Mucosa of descending colon (tissue), 3 donors: ENCODE results near the gene LRRC28. TPM values are rescaled to one million over a fixed set of nuclear protein-coding genes. Genes with fewer than 3 reads are reported as not detected.

Experiments used
- ATAC-seq: fragments of 200-7000 bp; cut with Tn5 transposase; one replicate; pipeline ENCODE4 v1.9.1; 2020; ENCODE audit warnings: mild to moderate bottlenecking, moderate library complexity
- DNase-seq, 3 donors: peaks; one replicate each; pipeline ENCODE4 v3.0.0-alpha.2; 2020
- H3K36me3 ChIP-seq: fragments of 200-600 bp; one replicate; pipeline ENCODE4 v1.8.0; 2021; ENCODE audit warnings: low read depth, mild to moderate bottlenecking
- H3K4me1 ChIP-seq: fragments of 200-600 bp; one replicate; pipeline ENCODE4 v1.8.0; 2021; ENCODE audit warnings: low read depth, mild to moderate bottlenecking
- H3K4me3 ChIP-seq: fragments of 200-600 bp; one replicate; pipeline ENCODE4 v1.8.0; 2021; ENCODE audit warnings: mild to moderate bottlenecking
- H3K9me3 ChIP-seq: fragments of 200-600 bp; one replicate; pipeline ENCODE4 v1.8.0; 2021; ENCODE audit warnings: mild to moderate bottlenecking
- intact Hi-C, 2 donors: fragments of 100-400 bp; cut with DNase I in 1 of 2; cut with micrococcal nuclease in 1 of 2; formaldehyde crosslinking; loops; one replicate each; pipeline versions ENCODE4 v1.11.0 to v1.11.1; 2022; cut with DNase I, micrococcal nuclease
- total RNA-seq, 3 donors: library from RNA; stranded (reverse); fragmentation: NEBNext Ultra II Directional in 2 of 3; extraction: Animal tissue kit (Norgen Biotek cat#: 25700) in 2 of 3; gene quantifications; one replicate each; pipeline versions ENCODE4 v1.2.1 to v1.2.4, GENCODE V29; 2021 to 2023
- TF ChIP-seq, protein P1 (sequence below): fragments of 200-600 bp; IDR thresholded peaks from one replicate; pipeline ENCODE4 v1.8.0; 2022; ENCODE audit warnings: antibody characterized with exemption, mild to moderate bottlenecking
- donor health status: DM: no; HTN: no; CAD: no; lungs with moderate emphysema.
- donor health status: DM: no; HTN: no; CAD: no.
- donor health status: DM: no; HTN: yes; CAD: no.

Gene LRRC28
- total RNA-seq, 3 donors from 2014 or later = 26.0 to 41.6 (median 27.7) TPM

DNA sequence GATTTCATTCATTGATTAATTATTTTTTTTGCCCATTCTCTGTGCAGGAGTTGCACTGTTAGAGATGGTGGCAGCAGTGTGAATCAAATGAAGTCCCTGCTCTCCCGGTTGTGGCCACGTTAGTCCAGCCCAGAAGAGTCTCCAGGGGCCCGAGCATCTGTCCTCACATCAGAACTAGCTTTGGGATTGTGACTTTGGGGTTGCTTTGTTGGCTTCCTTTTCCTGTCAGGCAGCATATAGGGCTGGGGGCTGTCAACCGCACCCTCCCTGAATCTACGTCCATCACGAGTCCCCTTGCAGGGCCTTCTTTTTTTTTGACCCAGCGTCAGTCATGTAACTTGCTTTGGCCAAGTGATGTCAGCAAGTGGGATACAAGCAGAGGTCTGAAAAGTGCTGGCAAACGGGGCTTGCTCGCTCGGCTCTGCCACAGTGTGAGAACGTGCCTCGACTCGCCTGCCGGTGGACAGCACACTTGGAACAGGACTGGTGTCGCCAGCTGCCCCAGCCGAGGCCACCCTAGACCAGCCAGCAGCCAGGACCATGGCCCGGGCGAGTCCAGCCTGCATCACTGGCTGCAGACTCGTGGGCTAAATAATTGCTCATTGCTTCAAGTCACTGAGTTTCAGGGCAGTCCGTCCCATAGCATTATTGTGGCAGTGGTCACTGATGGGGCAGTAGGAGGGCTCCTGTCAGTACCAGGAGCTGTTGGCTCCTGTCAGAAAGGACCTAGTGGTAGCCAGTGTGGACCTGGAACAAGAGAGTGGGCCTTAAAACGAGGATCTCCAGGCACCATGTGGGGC, 162.9 kb downstream of the LRRC28 start:
- DNase-seq (peak in 1 of 3 donors; percentile 38), ATAC-seq (no peak)
- no peaks in the 10 kb centered on the region for H3K36me3 ChIP-seq
- H3K9me3 ChIP-seq = no peaks in the 10 kb centered on the region
- intact Hi-C loops = no loop called here
- no peaks in the 10 kb centered on the region for H3K4me1 ChIP-seq
- TF ChIP-seq, protein P1, sequence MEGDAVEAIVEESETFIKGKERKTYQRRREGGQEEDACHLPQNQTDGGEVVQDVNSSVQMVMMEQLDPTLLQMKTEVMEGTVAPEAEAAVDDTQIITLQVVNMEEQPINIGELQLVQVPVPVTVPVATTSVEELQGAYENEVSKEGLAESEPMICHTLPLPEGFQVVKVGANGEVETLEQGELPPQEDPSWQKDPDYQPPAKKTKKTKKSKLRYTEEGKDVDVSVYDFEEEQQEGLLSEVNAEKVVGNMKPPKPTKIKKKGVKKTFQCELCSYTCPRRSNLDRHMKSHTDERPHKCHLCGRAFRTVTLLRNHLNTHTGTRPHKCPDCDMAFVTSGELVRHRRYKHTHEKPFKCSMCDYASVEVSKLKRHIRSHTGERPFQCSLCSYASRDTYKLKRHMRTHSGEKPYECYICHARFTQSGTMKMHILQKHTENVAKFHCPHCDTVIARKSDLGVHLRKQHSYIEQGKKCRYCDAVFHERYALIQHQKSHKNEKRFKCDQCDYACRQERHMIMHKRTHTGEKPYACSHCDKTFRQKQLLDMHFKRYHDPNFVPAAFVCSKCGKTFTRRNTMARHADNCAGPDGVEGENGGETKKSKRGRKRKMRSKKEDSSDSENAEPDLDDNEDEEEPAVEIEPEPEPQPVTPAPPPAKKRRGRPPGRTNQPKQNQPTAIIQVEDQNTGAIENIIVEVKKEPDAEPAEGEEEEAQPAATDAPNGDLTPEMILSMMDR = no peak
- H3K4me3 ChIP-seq = no peak overlapping the region

DNA sequence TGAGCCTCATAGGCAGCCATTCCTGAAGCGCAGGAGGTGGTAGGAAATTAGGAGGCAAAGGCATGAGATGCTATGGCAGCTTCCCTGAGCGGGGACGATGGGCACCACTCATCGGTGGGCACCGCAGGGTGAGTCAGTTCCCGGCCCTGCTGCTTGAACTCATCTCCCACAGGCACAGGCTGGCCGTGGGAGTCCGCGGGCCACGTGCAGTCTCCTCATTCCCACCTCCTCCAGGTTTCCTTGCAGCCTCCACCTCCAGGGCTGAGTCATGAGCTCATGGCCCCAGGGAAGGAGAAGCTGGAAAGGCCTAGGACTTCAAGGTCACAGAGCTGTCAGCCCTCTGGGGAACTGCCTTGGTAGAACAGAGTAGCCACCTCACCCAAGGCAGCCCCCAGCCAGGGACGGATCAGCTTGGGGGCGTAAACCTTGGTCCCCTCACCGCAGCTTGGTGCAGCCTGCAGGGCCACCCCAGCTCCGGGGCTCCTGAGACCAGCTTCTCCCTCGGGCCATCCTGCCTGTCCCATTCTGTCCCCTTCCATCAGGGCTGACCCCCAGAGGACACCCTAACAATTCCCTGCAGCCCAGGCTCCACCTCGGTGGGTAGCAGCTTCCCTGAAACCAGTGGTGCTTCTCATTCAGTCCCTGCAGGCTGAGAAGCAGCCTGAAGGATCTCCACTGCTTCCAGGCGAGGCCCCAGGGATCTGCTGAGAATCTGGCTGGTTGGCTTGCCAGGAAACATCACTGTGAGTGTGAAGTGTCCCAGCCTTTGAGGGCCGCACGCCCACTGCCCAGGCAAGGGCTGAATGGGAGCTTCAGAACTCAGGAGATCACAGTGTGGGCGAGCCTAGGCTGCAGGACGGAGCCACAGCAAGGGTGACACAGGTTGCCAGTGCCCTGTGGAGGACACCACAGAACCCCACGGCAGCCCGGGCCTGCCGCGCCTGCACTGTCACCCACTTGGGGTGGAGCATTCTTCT, 163.8 kb downstream of the LRRC28 start:
- TF ChIP-seq, protein P1 = no peak
- intact Hi-C loops = no loop called here
- DNase-seq = peak in 1 of 3 donors; percentile 34
- H3K4me1 ChIP-seq = no peaks in the 10 kb centered on the region
- no peak overlapping the region for H3K4me3 ChIP-seq
- no peak for ATAC-seq
- no peaks in the 10 kb centered on the region for H3K36me3 ChIP-seq
- H3K9me3 ChIP-seq = no peaks in the 10 kb centered on the region

DNA sequence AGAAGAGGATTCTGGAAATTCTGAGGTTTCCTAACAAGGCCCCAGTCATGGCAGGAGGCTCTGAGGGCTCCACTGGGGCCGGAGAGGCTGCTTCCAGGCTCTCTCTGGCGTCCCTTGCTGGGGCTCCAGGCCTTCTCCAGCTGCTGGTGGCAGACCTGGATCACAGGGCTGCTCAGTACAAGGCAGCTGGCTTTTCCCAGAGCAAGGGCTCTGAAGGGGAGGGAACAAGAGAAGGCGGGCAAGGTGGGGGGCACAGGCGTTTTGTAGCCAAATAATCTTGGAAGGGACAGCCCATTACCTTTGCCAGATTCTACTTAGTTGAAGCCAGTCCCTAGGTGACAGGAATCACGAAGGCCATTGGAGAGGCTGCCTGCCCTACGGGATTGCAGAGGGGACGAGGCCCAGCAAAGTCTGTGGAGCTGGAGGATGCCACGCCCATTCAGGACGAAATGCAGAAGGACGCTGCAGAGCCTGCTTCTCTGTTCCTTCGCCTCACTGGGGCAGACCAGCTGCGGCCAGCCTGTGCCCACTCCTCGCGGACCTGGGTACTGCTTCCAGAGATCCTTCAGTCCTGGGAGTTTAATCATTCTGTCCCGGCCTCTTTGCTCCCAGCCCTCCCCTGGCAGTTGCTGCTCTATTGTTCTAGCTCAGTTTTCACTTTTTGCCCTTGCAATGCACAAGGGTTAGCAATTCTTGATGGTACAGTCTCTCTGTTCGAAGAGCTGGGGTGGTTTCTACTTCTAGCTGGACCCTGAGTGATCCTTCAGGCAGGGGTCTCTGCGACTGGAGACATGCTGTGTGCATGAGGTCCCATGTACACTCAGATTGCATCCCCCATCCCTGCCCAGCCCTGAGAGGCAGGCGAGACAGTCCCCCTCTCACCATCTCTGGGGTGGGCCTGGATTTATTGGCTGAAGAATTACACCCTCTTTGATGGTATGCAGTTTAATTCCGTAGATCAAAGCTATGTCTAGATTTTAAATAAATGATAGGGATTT, 165.2 kb downstream of the LRRC28 start:
- no peaks in the 10 kb centered on the region for H3K9me3 ChIP-seq
- ATAC-seq = peak; percentile 10
- no peaks in the 10 kb centered on the region for H3K4me1 ChIP-seq
- TF ChIP-seq, protein P1 = no peak
- H3K36me3 ChIP-seq = no peaks in the 10 kb centered on the region
- intact Hi-C loops = no loop called here
- H3K4me3 ChIP-seq = no peak overlapping the region
- peak in 1 of 3 donors; percentile 42 for DNase-seq

DNA sequence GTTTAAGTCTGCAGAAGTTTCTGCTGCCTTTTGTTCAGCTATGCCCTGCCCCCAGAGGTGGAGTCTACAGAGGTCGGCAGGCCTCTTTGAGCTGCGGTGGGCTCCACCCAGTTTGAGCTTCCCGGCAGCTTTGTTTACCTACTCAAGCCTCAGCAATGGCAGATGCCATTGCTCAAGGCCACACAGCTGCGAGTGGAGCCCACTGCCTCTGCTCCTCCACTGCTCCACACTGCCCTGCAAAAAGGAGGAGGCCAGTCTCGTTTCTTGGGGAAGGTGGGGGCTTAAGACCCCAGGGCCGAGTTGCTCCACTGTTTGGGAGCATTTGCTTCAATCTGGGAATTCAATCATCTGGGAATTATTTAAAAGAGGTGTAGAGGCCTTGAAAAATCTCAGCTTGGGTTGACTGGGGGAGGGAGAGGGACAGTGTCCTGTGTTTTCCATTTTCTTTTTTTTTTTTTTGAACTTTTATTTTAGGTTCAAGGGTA, 169.9 kb downstream of the LRRC28 start:
- peak; percentile 57 to 75 (median 67) for DNase-seq
- no peaks in the 10 kb centered on the region for H3K36me3 ChIP-seq
- H3K4me1 ChIP-seq = no peaks in the 10 kb centered on the region
- H3K9me3 ChIP-seq = no peaks in the 10 kb centered on the region
- intact Hi-C loops = loop anchor here in 1 of 2 donors (10.0 kb wide), 1 partner anchor 56 kb away; no protein-coding TSS in a partner anchor
- ATAC-seq = peak; percentile 66
- TF ChIP-seq, protein P1 = no peak
- H3K4me3 ChIP-seq = no peak overlapping the region
